Measurements from ENCODE around the gene PRR22. TPM values are rescaled to one million over a fixed set of nuclear protein-coding genes. Genes with fewer than 3 reads are reported as not detected.

Gene PRR22
- total RNA-seq, 1 experiment from 2014 or later: 5.6 TPM

DNA sequence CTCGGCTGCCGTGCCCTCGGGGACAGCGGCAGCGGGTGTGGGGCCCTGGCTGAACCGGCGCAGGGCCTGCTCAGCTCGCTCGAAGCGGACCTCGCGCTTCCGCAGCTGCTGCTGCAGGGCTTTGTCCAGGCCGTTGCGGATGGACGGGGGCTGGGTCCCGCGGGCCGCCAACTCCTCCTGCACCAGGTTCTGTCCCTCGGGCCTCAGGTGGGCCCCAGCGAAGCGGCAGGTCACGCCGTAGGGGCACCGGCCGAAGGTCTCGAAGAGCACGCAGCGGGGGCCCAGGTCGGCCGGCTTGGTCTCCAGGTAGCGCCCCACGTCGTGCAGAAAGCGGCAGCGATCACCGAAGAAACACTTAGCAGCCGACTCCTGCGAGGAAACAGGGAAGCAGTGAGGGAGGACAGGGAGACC, 4.8 kb upstream of the PRR22 start:
- no peak overlapping the region for H2AFZ ChIP-seq (ENCODE audit: low read length)
- intact Hi-C loops (cut with micrococcal nuclease): no loop called here
- H4K20me1 ChIP-seq (ENCODE audit: low read length): 0 out of 2 replicates have a peak, but pooled peaks cover 4% of the 10 kb centered on the region
- no peak for ATAC-seq
- H3K4me1 ChIP-seq (ENCODE audit: insufficient read depth, low read length): peaks cover 8% of the 10 kb centered on the region
- TF ChIP-seq, protein P1, sequence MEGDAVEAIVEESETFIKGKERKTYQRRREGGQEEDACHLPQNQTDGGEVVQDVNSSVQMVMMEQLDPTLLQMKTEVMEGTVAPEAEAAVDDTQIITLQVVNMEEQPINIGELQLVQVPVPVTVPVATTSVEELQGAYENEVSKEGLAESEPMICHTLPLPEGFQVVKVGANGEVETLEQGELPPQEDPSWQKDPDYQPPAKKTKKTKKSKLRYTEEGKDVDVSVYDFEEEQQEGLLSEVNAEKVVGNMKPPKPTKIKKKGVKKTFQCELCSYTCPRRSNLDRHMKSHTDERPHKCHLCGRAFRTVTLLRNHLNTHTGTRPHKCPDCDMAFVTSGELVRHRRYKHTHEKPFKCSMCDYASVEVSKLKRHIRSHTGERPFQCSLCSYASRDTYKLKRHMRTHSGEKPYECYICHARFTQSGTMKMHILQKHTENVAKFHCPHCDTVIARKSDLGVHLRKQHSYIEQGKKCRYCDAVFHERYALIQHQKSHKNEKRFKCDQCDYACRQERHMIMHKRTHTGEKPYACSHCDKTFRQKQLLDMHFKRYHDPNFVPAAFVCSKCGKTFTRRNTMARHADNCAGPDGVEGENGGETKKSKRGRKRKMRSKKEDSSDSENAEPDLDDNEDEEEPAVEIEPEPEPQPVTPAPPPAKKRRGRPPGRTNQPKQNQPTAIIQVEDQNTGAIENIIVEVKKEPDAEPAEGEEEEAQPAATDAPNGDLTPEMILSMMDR (conservative IDR thresholded peaks at IDR 0.05; ENCODE audit: low read depth, low read length): no peak
- no peak for TF ChIP-seq EZH2 (IDR thresholded peaks at IDR 0.05; ENCODE audit: low read length, unreplicated experiment)
- no peak for TF ChIP-seq EZH2phosphoT487 (IDR thresholded peaks at IDR 0.05; ENCODE audit: borderline replicate concordance, low read length)
- H3K4me2 ChIP-seq (ENCODE audit: low read length): no peak overlapping the region
- DNase-seq: no peak
- ChIA-PET CTCF (no interaction called here), POLR2A (ENCODE audit: unreplicated experiment) (no interaction called here)
- no peaks in the 10 kb centered on the region for H3K27me3 ChIP-seq (ENCODE audit: low read length)
- no TSS peak for BruUV-seq (replicated peaks)
- no peaks in the 10 kb centered on the region for H3F3A ChIP-seq (ENCODE audit: low read length, unreplicated experiment)
- H3K27ac ChIP-seq (ENCODE audit: low read length): no peak overlapping the region
- no peaks in the 10 kb centered on the region for H3K9me3 ChIP-seq (ENCODE audit: low read length)
- no peaks in the 10 kb centered on the region for H3K9me2 ChIP-seq (replicated peaks; ENCODE audit: low read length)
- H3K36me3 ChIP-seq (ENCODE audit: low read depth, low read length): peaks cover 45% of the 10 kb centered on the region
- H3K79me2 ChIP-seq (ENCODE audit: low read length): peaks cover 15% of the 10 kb centered on the region
- no peak overlapping the region for H3K9ac ChIP-seq (ENCODE audit: low read length)
- H3K4me3 ChIP-seq (ENCODE audit: low read length): peak overlapping the region; percentile 78

DNA sequence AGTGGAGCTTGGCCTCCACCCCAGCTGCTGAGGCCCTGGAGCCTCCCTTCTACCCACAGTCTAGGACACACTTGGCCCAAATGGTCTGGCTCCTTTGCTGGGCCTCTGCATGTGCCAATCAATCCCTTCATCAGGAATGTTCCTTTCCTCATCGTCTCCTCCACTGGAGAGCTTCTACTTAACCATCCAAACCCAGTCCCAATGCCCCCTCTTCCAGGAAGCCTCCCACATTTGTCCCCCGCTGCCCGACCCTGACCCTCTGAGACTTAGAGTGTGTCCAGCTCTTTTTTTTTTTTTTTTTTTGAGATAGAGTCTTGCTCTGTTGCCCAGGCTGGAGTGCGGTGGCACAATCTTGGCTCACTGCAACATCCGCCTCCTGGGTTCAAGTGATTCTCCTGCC, 3.9 kb upstream of the PRR22 start:
- peaks cover 45% of the 10 kb centered on the region for H3K36me3 ChIP-seq (ENCODE audit: low read depth, low read length)
- no peaks in the 10 kb centered on the region for H3K9me2 ChIP-seq (replicated peaks; ENCODE audit: low read length)
- no peaks in the 10 kb centered on the region for H3K27me3 ChIP-seq (ENCODE audit: low read length)
- intact Hi-C loops (cut with micrococcal nuclease): no loop called here
- no peak for DNase-seq
- TF ChIP-seq, protein P1 (conservative IDR thresholded peaks at IDR 0.05; ENCODE audit: low read depth, low read length): no peak
- TF ChIP-seq EZH2 (IDR thresholded peaks at IDR 0.05; ENCODE audit: low read length, unreplicated experiment) (no peak), EZH2phosphoT487 (IDR thresholded peaks at IDR 0.05; ENCODE audit: borderline replicate concordance, low read length) (no peak)
- H3K4me2 ChIP-seq (ENCODE audit: low read length): no peak overlapping the region
- ATAC-seq: no peak
- no peak overlapping the region for H3K4me3 ChIP-seq (ENCODE audit: low read length)
- H3K9me3 ChIP-seq (ENCODE audit: low read length): no peaks in the 10 kb centered on the region
- peaks cover 8% of the 10 kb centered on the region for H3K4me1 ChIP-seq (ENCODE audit: insufficient read depth, low read length)
- no peaks in the 10 kb centered on the region for H3F3A ChIP-seq (ENCODE audit: low read length, unreplicated experiment)
- 0 out of 2 replicates have a peak, but pooled peaks cover 4% of the 10 kb centered on the region for H4K20me1 ChIP-seq (ENCODE audit: low read length)
- ChIA-PET CTCF (no interaction called here), POLR2A (ENCODE audit: unreplicated experiment) (interaction anchor here (0.5 kb wide), 1 partner anchor 68 kb away, joined by 4 read pairs; no protein-coding TSS in a partner anchor)
- no TSS peak for BruUV-seq (replicated peaks)
- no peak overlapping the region for H3K9ac ChIP-seq (ENCODE audit: low read length)
- H3K79me2 ChIP-seq (ENCODE audit: low read length): peaks cover 15% of the 10 kb centered on the region
- H3K27ac ChIP-seq (ENCODE audit: low read length): no peak overlapping the region
- H2AFZ ChIP-seq (ENCODE audit: low read length): no peak overlapping the region

DNA sequence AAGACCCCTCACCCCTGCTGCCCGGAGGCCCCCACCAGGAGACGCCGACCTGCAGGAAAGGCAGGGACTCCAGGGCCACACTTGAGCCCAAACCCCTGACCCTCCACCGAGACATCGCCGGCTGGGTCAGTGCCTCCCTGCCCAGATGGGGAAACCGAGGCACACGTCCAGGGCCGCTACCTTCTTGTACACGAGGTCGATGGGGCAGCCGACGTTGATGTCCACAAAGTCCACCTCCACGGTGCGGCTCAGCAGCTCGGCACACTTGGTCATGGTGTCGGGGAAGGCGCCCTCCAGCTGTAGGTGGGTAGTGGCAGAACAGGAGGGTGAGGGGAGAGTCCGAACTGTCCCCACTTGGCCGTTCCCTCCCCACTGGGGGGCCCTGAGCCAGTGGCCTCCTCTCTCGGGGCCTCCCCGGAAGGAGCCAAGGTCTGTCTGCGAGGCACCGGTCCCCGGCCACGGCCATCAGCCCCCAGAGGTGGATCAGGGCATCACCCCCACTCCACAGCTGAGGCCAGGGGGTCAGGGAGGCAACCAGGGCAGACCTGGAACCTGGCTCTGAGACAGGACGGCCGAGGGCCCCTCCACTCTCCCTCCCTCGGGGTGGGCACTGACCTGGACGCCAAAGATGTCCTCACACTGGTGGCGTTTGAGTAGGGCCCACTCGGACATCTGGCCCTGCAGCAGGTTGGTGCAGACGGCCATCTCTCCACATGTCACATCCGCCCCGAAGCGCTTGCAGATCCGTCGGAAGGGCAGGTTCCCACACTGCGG, 3.0 kb upstream of the PRR22 start:
- Histone ChIP-seq H3K4me2 (ENCODE audit: low read length) (no peak overlapping the region), H3K9me2 (replicated peaks; ENCODE audit: low read length) (no peaks in the 10 kb centered on the region), H3K36me3 (ENCODE audit: low read depth, low read length) (peaks cover 45% of the 10 kb centered on the region), H3F3A (ENCODE audit: low read length, unreplicated experiment) (no peaks in the 10 kb centered on the region), H3K27ac (ENCODE audit: low read length) (no peak overlapping the region), H3K27me3 (ENCODE audit: low read length) (no peaks in the 10 kb centered on the region), H2AFZ (ENCODE audit: low read length) (no peak overlapping the region), H3K4me1 (ENCODE audit: insufficient read depth, low read length) (peaks cover 8% of the 10 kb centered on the region), H3K9me3 (ENCODE audit: low read length) (no peaks in the 10 kb centered on the region), H3K79me2 (ENCODE audit: low read length) (peaks cover 15% of the 10 kb centered on the region), H4K20me1 (ENCODE audit: low read length) (0 out of 2 replicates have a peak, but pooled peaks cover 4% of the 10 kb centered on the region), H3K9ac (ENCODE audit: low read length) (no peak overlapping the region), H3K4me3 (ENCODE audit: low read length) (no peak overlapping the region)
- BruUV-seq (replicated peaks): no TSS peak
- DNase-seq (no peak), ATAC-seq (no peak)
- TF ChIP-seq, protein P1 (conservative IDR thresholded peaks at IDR 0.05; ENCODE audit: low read depth, low read length): no peak
- TF ChIP-seq EZH2 (IDR thresholded peaks at IDR 0.05; ENCODE audit: low read length, unreplicated experiment) (no peak), EZH2phosphoT487 (IDR thresholded peaks at IDR 0.05; ENCODE audit: borderline replicate concordance, low read length) (no peak)
- ChIA-PET POLR2A (ENCODE audit: unreplicated experiment) (no interaction called here), CTCF (no interaction called here)
- intact Hi-C loops (cut with micrococcal nuclease): no loop called here
